SK-N-SH (cell line): ENCODE results near the gene TMEM259.

Source experiments
- CTCF ChIP-seq: fragments of 200-600 bp; sonication (generic); IDR thresholded peaks from 2 replicates; pipeline ENCODE4 v1.6.1; 2017; ENCODE audit warnings: antibody characterized with exemption, mild to moderate bottlenecking, moderate library complexity
- FOXM1 ChIP-seq: IDR thresholded peaks from 2 replicates; pipeline ENCODE4 v1.4.0; 2012; ENCODE audit warnings: low read depth, mild to moderate bottlenecking
- RAD21 ChIP-seq: IDR thresholded peaks from 2 replicates; pipeline ENCODE4 v1.6.1; 2012; ENCODE audit warnings: mild to moderate bottlenecking, low read length
- YY1 ChIP-seq: IDR thresholded peaks from 2 replicates; pipeline ENCODE4 v1.4.0; 2012; ENCODE audit warnings: low read depth, mild to moderate bottlenecking
- TF ChIP-seq, protein P1 (sequence below): fragments of 150-350 bp; IDR thresholded peaks from 2 replicates; pipeline ENCODE4 v1.6.1; 2017; ENCODE audit warnings: antibody characterized with exemption, low read length, low read depth, borderline replicate concordance

GRCh38 chr19:1040476-1041271 is 19.8 kb upstream of the TMEM259 start:
- TF ChIP-seq, protein P1, sequence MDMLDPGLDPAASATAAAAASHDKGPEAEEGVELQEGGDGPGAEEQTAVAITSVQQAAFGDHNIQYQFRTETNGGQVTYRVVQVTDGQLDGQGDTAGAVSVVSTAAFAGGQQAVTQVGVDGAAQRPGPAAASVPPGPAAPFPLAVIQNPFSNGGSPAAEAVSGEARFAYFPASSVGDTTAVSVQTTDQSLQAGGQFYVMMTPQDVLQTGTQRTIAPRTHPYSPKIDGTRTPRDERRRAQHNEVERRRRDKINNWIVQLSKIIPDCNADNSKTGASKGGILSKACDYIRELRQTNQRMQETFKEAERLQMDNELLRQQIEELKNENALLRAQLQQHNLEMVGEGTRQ, result no peak
- TF ChIP-seq YY1, result no peak
- no peak for TF ChIP-seq CTCF
- TF ChIP-seq RAD21, result no peak
- TF ChIP-seq FOXM1, result no peak
